Lower leg skin (tissue), 3 donors: ENCODE results near the gene BSG.

ENCODE experiments used
- POLR2A ChIP-seq, 2 donors: fragments of 450-650 bp; IDR thresholded peaks; one replicate each; pipeline ENCODE4 v1.6.1; 2016 to 2017; ENCODE audit warnings: antibody characterized with exemption in 2 of 2, mild to moderate bottlenecking in 1 of 2, moderate library complexity in 1 of 2
- TF ChIP-seq, protein P1 (sequence below), 3 donors: fragments of 450-650 bp; IDR thresholded peaks; one replicate each; pipeline ENCODE4 v1.5.1; 2016; ENCODE audit warnings: antibody characterized with exemption in 3 of 3, mild to moderate bottlenecking in 3 of 3, moderate library complexity in 2 of 3

DNA sequence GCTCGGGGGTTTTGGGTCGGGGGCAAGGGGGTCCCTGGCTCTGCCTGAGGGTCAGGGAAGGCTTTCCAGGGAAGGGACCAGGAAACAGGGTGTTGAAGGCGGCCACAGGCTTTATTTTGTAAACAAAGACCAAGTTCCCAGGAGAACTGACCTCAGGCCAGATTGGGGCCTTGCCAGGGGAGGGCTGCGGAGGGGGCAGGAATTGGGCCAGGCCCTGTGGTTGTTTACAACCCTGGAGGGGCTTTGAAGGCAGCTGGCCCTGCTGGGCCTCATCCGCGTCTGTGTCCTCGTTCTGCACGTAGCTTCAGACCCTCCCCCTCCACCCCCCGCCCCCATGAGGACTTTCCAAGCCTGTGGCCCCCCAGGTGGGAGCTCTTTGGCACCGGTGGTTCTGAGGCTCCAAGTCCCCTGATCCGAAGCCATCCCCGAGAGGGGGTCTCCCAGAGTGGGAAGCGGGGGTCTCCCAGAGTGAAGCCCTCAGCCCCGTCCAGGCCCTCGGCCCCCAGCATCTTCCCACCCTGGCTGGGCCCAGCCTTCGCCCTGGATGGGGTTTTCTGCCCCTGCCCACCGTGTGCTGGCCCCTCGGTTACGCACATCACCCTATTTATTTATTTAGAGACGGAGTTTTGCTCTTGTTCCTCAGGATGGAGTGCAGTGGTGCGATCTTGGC, 13.5 kb upstream of the BSG start:
- TF ChIP-seq, protein P1, sequence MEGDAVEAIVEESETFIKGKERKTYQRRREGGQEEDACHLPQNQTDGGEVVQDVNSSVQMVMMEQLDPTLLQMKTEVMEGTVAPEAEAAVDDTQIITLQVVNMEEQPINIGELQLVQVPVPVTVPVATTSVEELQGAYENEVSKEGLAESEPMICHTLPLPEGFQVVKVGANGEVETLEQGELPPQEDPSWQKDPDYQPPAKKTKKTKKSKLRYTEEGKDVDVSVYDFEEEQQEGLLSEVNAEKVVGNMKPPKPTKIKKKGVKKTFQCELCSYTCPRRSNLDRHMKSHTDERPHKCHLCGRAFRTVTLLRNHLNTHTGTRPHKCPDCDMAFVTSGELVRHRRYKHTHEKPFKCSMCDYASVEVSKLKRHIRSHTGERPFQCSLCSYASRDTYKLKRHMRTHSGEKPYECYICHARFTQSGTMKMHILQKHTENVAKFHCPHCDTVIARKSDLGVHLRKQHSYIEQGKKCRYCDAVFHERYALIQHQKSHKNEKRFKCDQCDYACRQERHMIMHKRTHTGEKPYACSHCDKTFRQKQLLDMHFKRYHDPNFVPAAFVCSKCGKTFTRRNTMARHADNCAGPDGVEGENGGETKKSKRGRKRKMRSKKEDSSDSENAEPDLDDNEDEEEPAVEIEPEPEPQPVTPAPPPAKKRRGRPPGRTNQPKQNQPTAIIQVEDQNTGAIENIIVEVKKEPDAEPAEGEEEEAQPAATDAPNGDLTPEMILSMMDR (IDR thresholded peaks at IDR 0.05): no peak
- no peak for TF ChIP-seq POLR2A (IDR thresholded peaks at IDR 0.05)
